H9 (cell line): Measurements from ENCODE around the gene ASIC3. TPM values are rescaled to one million over a fixed set of nuclear protein-coding genes. Genes with fewer than 3 reads are reported as not detected.
A peak's percentile ranks its signal among the peaks of the same experiment; 100 is the strongest.

Experiments used
- DNase-seq: peaks from one replicate; pipeline ENCODE4 v3.0.0-alpha.2; 2017
- H2AFZ ChIP-seq: one replicate; pipeline ENCODE4 v1.6.1; 2013; ENCODE audit warnings: mild to moderate bottlenecking, low read length, control low read depth, moderate library complexity
- H2AK5ac ChIP-seq: 2 replicates; pipeline ENCODE4 v1.6.1; 2013; ENCODE audit warnings: low read length, control low read depth, mixed read lengths; ENCODE audit not compliant: insufficient read length
- H2BK120ac ChIP-seq: one replicate; pipeline ENCODE4 v1.6.1; 2013; ENCODE audit warnings: low read depth, mild to moderate bottlenecking, low read length, control low read depth, inconsistent platforms; ENCODE audit not compliant: poor library complexity, severe bottlenecking
- H2BK12ac ChIP-seq: 2 replicates; pipeline ENCODE4 v1.6.1; 2013; ENCODE audit warnings: low read length, control low read depth, mixed read lengths, low read depth; ENCODE audit not compliant: insufficient read length
- H2BK15ac ChIP-seq: 2 replicates; pipeline ENCODE4 v1.6.1; 2013; ENCODE audit warnings: low read depth, low read length, control low read depth
- H2BK20ac ChIP-seq: one replicate; pipeline ENCODE4 v1.6.1; 2013; ENCODE audit warnings: low read depth, mild to moderate bottlenecking, low read length, control low read depth, inconsistent platforms; ENCODE audit not compliant: poor library complexity, severe bottlenecking
- H2BK5ac ChIP-seq: 2 replicates; pipeline ENCODE4 v1.6.1; 2013; ENCODE audit warnings: low read length, control low read depth, mixed read lengths; ENCODE audit not compliant: insufficient read length
- H3K14ac ChIP-seq: 2 replicates; pipeline ENCODE4 v1.6.1; 2013; ENCODE audit warnings: low read length, control low read depth; ENCODE audit not compliant: insufficient read depth
- H3K18ac ChIP-seq: 2 replicates; pipeline ENCODE4 v1.6.1; 2013; ENCODE audit warnings: low read depth, mild to moderate bottlenecking, mixed read lengths, low read length, control low read depth; ENCODE audit not compliant: insufficient read length
- H3K23ac ChIP-seq: 2 replicates; pipeline ENCODE4 v1.6.1; 2013; ENCODE audit warnings: low read length, control low read depth, mixed read lengths, low read depth; ENCODE audit not compliant: insufficient read length
- H3K23me2 ChIP-seq: 2 replicates; pipeline ENCODE4 v1.6.1; 2013; ENCODE audit warnings: low read depth, mild to moderate bottlenecking, mixed read lengths, low read length, control low read depth; ENCODE audit not compliant: insufficient read length, poor library complexity, severe bottlenecking
- H3K27ac ChIP-seq: 2 replicates; pipeline ENCODE4 v1.5.1; 2013; ENCODE audit warnings: low read length, control low read depth, mixed read lengths, low read depth; ENCODE audit not compliant: insufficient read length
- H3K27me3 ChIP-seq: 2 replicates; pipeline ENCODE4 v1.6.1; 2013; ENCODE audit warnings: low read length, control low read depth, inconsistent platforms; ENCODE audit not compliant: insufficient read depth
- H3K4ac ChIP-seq: 2 replicates; pipeline ENCODE4 v1.6.1; 2013; ENCODE audit warnings: low read depth, mild to moderate bottlenecking, control low read depth, inconsistent platforms, low read length, moderate library complexity
- H3K4me1 ChIP-seq: 2 replicates; pipeline ENCODE4 v1.6.1; 2013; ENCODE audit warnings: low read length, control low read depth, inconsistent platforms; ENCODE audit not compliant: insufficient read depth
- H3K4me2 ChIP-seq: 2 replicates; pipeline ENCODE4 v1.6.1; 2013; ENCODE audit warnings: low read length, control low read depth, mixed read lengths; ENCODE audit not compliant: insufficient read length, insufficient read depth
- H3K56ac ChIP-seq: 2 replicates; pipeline ENCODE4 v1.6.1; 2013; ENCODE audit warnings: low read depth, mild to moderate bottlenecking, mixed read lengths, low read length, control low read depth; ENCODE audit not compliant: insufficient read length
- H3K79me1 ChIP-seq: 2 replicates; pipeline ENCODE4 v1.6.1; 2013; ENCODE audit warnings: low read depth, mild to moderate bottlenecking, moderate library complexity, low read length, control low read depth, inconsistent platforms; ENCODE audit not compliant: insufficient read depth, poor library complexity, severe bottlenecking
- H3K79me2 ChIP-seq: 2 replicates; pipeline ENCODE4 v1.6.1; 2013; ENCODE audit warnings: low read length, control low read depth, inconsistent platforms; ENCODE audit not compliant: insufficient read depth
- H3K9ac ChIP-seq: 2 replicates; pipeline ENCODE4 v1.6.1; 2013; ENCODE audit warnings: low read length, control low read depth, mixed read lengths; ENCODE audit not compliant: insufficient read length; ENCODE audit errors: extremely low read depth
- H3K9me3 ChIP-seq: one replicate; pipeline ENCODE4 v1.6.1; 2013; ENCODE audit warnings: low read depth, low read length, inconsistent platforms; ENCODE audit not compliant: control insufficient read depth
- H3T11ph ChIP-seq: one replicate; pipeline ENCODE4 v1.6.1; 2013; ENCODE audit warnings: mild to moderate bottlenecking, low read length, control low read depth, inconsistent platforms
- H4K20me1 ChIP-seq: one replicate; pipeline ENCODE4 v1.6.1; 2013; ENCODE audit not compliant: control insufficient read depth, insufficient read length, insufficient read depth
- H4K5ac ChIP-seq: 2 replicates; pipeline ENCODE4 v1.6.1; 2013; ENCODE audit warnings: low read depth, mild to moderate bottlenecking, mixed read lengths, low read length, control low read depth; ENCODE audit not compliant: insufficient read length
- H4K8ac ChIP-seq: replicated peaks from 2 replicates; pipeline ENCODE4 v1.6.1; 2013; ENCODE audit warnings: low read length, control low read depth, mixed read lengths, low read depth; ENCODE audit not compliant: insufficient read length
- H4K91ac ChIP-seq: 2 replicates; pipeline ENCODE4 v1.6.1; 2013; ENCODE audit warnings: low read depth, mild to moderate bottlenecking, moderate library complexity, mixed read lengths, low read length, control low read depth; ENCODE audit not compliant: insufficient read length
- H3K27ac Mint-ChIP-seq, 3 experiments: 2 replicates in 2 of 3; 3 replicates in 1 of 3; pipeline ENCODE4 v1.8.0; 2020 to 2021; ENCODE audit warnings: mixed read lengths in 3 of 3, mild to moderate bottlenecking in 1 of 3, moderate library complexity in 1 of 3
- H3K27me3 Mint-ChIP-seq: 2 replicates; pipeline ENCODE4 v1.8.0; 2021; ENCODE audit warnings: low read depth, mild to moderate bottlenecking, moderate library complexity, mixed read lengths
- H3K36me3 Mint-ChIP-seq, 3 experiments: 2 replicates in 2 of 3; 3 replicates in 1 of 3; pipeline ENCODE4 v1.8.0; 2020 to 2021; ENCODE audit warnings: low read depth in 3 of 3, mixed read lengths in 3 of 3; ENCODE audit not compliant: insufficient read depth in 1 of 3
- H3K4me1 Mint-ChIP-seq, 2 experiments: 2 replicates each; pipeline ENCODE4 v1.8.0; 2020; ENCODE audit warnings: mixed read lengths in 2 of 2
- H3K4me3 Mint-ChIP-seq, 2 experiments: 2 replicates in 1 of 2; 3 replicates in 1 of 2; pipeline ENCODE4 v1.8.0; 2020 to 2021; ENCODE audit warnings: mild to moderate bottlenecking in 2 of 2, mixed read lengths in 2 of 2, moderate library complexity in 1 of 2
- H3K9me3 Mint-ChIP-seq, 2 experiments: 2 replicates in 1 of 2; 3 replicates in 1 of 2; pipeline ENCODE4 v1.8.0; 2020; ENCODE audit warnings: mild to moderate bottlenecking in 2 of 2, mixed read lengths in 2 of 2, moderate library complexity in 1 of 2
- CTCF ChIP-seq: fragments of 200-600 bp; sonication (generic); conservative IDR thresholded peaks from 3 replicates; pipeline ENCODE4 v1.8.0; 2021; ENCODE audit warnings: antibody characterized with exemption, mild to moderate bottlenecking
- WGBS: extraction: QIAGEN DNeasy Blood & Tissue Kit; methylation state at CpG from one replicate; pipeline ENCODE4 v1.1.7; 2013; ENCODE audit warnings: missing lambda C conversion rate, low lambda C conversion rate, mixed read lengths; ENCODE audit not compliant: insufficient read length; ENCODE audit errors: extremely low coverage; 5-methylcytosine and 5-hydroxymethylcytosine counted together
- total RNA-seq: library from RNA; stranded (reverse); gene quantifications from 2 replicates; pipeline ENCODE4 v1.2.1, GENCODE V29; 2021

ASIC3 gene
- total RNA-seq, 1 experiment from 2014 or later: 1.7 TPM

GRCh38 chr7:151018421-151019129 lies 29.8 kb upstream of the ASIC3 start:
- peak overlapping the region; percentile 55 to 79 for H3K4me3 Mint-ChIP-seq
- Histone ChIP-seq H3K4me2 (peak overlapping the region; percentile 17), H3K14ac (peak overlapping the region; percentile 7; the same call in 1 of the 2 replicates), H2BK5ac (no peak overlapping the region), H4K20me1 (no peaks in the 10 kb centered on the region), H3K9me3 (no peaks in the 10 kb centered on the region), H3K23me2 (peaks cover 3% of the 10 kb centered on the region), H2AK5ac (no peak overlapping the region), H2BK12ac (no peak overlapping the region), H3K27ac (no peak overlapping the region), H3T11ph (no peak overlapping the region), H3K4me1 (peaks cover 6% of the 10 kb centered on the region; the same call in 1 of the 2 replicates), H3K18ac (peak overlapping the region; percentile 19), H3K79me1 (no peaks in the 10 kb centered on the region), H2BK120ac (no peak overlapping the region), H4K5ac (no peak overlapping the region), H3K9ac (no peak overlapping the region), H4K8ac (no peak overlapping the region), H3K4ac (no peak overlapping the region), H3K79me2 (no peaks in the 10 kb centered on the region), H3K27me3 (peaks cover 6% of the 10 kb centered on the region; the same call in 1 of the 2 replicates), H3K56ac (no peak overlapping the region), H3K23ac (no peak overlapping the region), H2AFZ (no peak overlapping the region), H2BK15ac (no peak overlapping the region), H4K91ac (no peak overlapping the region), H2BK20ac (no peak overlapping the region)
- DNase-seq: peak; percentile 62
- WGBS: no CpG with 5 or more reads among the region's 82 CpGs
- peaks cover 78% of the 10 kb centered on the region for H3K27me3 Mint-ChIP-seq
- peaks cover 2 to 6% (median 6%) of the 10 kb centered on the region in 3 experiments; a peak in 6 of 7 replicates for H3K36me3 Mint-ChIP-seq
- peaks cover 20 to 47% of the 10 kb centered on the region in 2 experiments for H3K4me1 Mint-ChIP-seq
- H3K9me3 Mint-ChIP-seq: peaks cover 0 to 9% of the 10 kb centered on the region in 2 experiments; a peak in 2 of 5 replicates
- H3K27ac Mint-ChIP-seq: 0 out of 7 replicates have a peak overlapping the region, but pooled peaks of 1 of the 3 experiments have one; percentile 49
- no peak; the same call in 2 of the 3 replicates for TF ChIP-seq CTCF
